ENCODE measurements around the gene SORCS3. TPM values are rescaled to one million over a fixed set of nuclear protein-coding genes. Genes with fewer than 3 reads are reported as not detected.

The SORCS3 gene
- total RNA-seq, 1 experiment from 2014 or later, result not detected

DNA sequence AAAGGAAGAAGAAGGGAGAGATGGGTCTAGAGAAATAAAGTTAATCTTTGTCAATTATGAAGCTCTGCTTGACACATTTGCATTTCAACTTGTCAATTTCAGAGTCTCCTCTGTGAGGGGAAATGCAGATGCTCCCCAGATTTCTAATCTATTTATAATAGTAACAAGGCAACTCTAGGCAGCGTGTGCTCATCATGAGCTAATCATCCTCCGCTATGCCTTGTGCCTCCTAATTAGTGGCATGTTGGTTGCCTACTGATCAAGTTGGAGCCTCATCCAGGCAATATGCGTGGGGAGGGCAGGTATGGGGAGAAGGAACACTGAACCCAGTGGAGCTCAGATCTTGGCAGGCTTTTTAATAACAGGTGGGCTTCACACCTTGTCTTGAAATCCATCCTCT, 628.6 kb downstream of the SORCS3 start:
- Histone ChIP-seq H3K4me3 (no peak overlapping the region), H3K36me3 (ENCODE audit: low read depth) (no peaks in the 10 kb centered on the region), H3K27ac (no peak overlapping the region), H3K4me1 (replicated peaks; ENCODE audit: insufficient read depth) (no peaks in the 10 kb centered on the region), H3K27me3 (ENCODE audit: insufficient read depth, low read depth) (no peaks in the 10 kb centered on the region), H3K79me2 (ENCODE audit: low read depth) (no peaks in the 10 kb centered on the region), H3K4me2 (no peak overlapping the region), H3K9me3 (ENCODE audit: insufficient read depth, low read depth) (no peaks in the 10 kb centered on the region), H2AFZ (no peak overlapping the region), H4K20me1 (ENCODE audit: insufficient read depth) (no peaks in the 10 kb centered on the region), H3K9me2 (ENCODE audit: insufficient read depth) (no peaks in the 10 kb centered on the region), H3F3A (ENCODE audit: insufficient read depth, low read depth) (no peaks in the 10 kb centered on the region)
- DNase-seq, result no peak
- intact Hi-C loops (cut with micrococcal nuclease; ENCODE audit: unreplicated experiment), result no loop called here
- TF ChIP-seq EZH2 (IDR thresholded peaks at IDR 0.05; ENCODE audit: low read depth) (no peak), CTCF (conservative IDR thresholded peaks at IDR 0.05) (no peak)
- CTCF ChIA-PET, result no interaction called here
- BruUV-seq (replicated peaks), result no TSS peak
- POLR2A ChIA-PET (ENCODE audit: unreplicated experiment), result no interaction called here

DNA sequence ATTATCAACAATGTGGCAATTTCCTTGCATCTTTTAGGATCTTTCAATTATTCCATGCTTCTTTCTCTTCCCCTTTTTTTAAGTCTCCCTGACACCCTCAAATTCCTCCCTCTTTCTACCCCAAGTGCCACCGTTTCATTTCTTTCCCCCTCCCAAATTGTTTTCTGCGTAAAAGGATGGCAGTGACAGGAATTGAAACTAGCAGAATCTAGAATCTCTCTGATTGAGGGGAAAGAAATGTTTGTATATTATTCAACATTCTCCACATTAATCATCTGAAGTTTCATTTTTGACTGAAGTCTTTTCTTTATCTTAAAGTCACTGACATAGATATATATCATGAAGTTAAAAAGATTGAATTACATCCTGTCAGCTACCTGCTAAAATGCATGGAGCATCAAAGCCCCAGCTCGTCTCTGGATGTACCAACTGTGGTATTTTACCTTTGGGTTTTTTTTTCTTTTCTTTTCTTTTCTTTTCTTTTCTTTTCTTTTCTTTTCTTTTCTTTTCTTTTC, 633.5 kb downstream of the SORCS3 start:
- BruUV-seq (replicated peaks), result no TSS peak
- TF ChIP-seq CTCF (conservative IDR thresholded peaks at IDR 0.05) (no peak), EZH2 (IDR thresholded peaks at IDR 0.05; ENCODE audit: low read depth) (no peak)
- intact Hi-C loops (cut with micrococcal nuclease; ENCODE audit: unreplicated experiment), result no loop called here

GRCh38 chr10:105278439-105278838, 637.3 kb downstream of the SORCS3 start:
- H3K27me3 ChIP-seq (ENCODE audit: insufficient read depth, low read depth), result no peaks in the 10 kb centered on the region
- no peaks in the 10 kb centered on the region for H3F3A ChIP-seq (ENCODE audit: insufficient read depth, low read depth)
- ChIA-PET POLR2A (ENCODE audit: unreplicated experiment) (no interaction called here), CTCF (no interaction called here)
- H3K9me2 ChIP-seq (ENCODE audit: insufficient read depth), result no peaks in the 10 kb centered on the region
- no peak overlapping the region for H3K4me2 ChIP-seq
- no peaks in the 10 kb centered on the region for H3K9me3 ChIP-seq (ENCODE audit: insufficient read depth, low read depth)
- no peaks in the 10 kb centered on the region for H4K20me1 ChIP-seq (ENCODE audit: insufficient read depth)
- no peak for TF ChIP-seq CTCF (conservative IDR thresholded peaks at IDR 0.05)
- BruUV-seq (replicated peaks), result no TSS peak
- intact Hi-C loops (cut with micrococcal nuclease; ENCODE audit: unreplicated experiment), result no loop called here
- no peaks in the 10 kb centered on the region for H3K4me1 ChIP-seq (replicated peaks; ENCODE audit: insufficient read depth)
- H3K27ac ChIP-seq, result no peak overlapping the region
- H3K4me3 ChIP-seq, result no peak overlapping the region
- H2AFZ ChIP-seq, result no peak overlapping the region
- no peaks in the 10 kb centered on the region for H3K79me2 ChIP-seq (ENCODE audit: low read depth)
- no peak for DNase-seq
- H3K36me3 ChIP-seq (ENCODE audit: low read depth), result no peaks in the 10 kb centered on the region

More for the DNA sequence above, 633.5 kb downstream of the SORCS3 start:
- H3K36me3 ChIP-seq (ENCODE audit: low read depth), result no peaks in the 10 kb centered on the region
- H3K79me2 ChIP-seq (ENCODE audit: low read depth), result no peaks in the 10 kb centered on the region
- H3K27ac ChIP-seq, result no peak overlapping the region
- H3K9me3 ChIP-seq (ENCODE audit: insufficient read depth, low read depth), result no peaks in the 10 kb centered on the region
- H3K4me1 ChIP-seq (replicated peaks; ENCODE audit: insufficient read depth), result no peaks in the 10 kb centered on the region
- H3K9me2 ChIP-seq (ENCODE audit: insufficient read depth), result no peaks in the 10 kb centered on the region
- no peak overlapping the region for H3K4me2 ChIP-seq
- H3K4me3 ChIP-seq, result no peak overlapping the region
- no peak for DNase-seq
- POLR2A ChIA-PET (ENCODE audit: unreplicated experiment), result no interaction called here
- CTCF ChIA-PET, result no interaction called here
- H4K20me1 ChIP-seq (ENCODE audit: insufficient read depth), result no peaks in the 10 kb centered on the region
- H3K27me3 ChIP-seq (ENCODE audit: insufficient read depth, low read depth), result no peaks in the 10 kb centered on the region
- no peak overlapping the region for H2AFZ ChIP-seq
- H3F3A ChIP-seq (ENCODE audit: insufficient read depth, low read depth), result no peaks in the 10 kb centered on the region
